ENCODE results near the gene TMEM134. TPM values are rescaled to one million over a fixed set of nuclear protein-coding genes. Genes with fewer than 3 reads are reported as not detected.

TMEM134 gene
- total and polyA plus RNA-seq, 2 donors (not counting 3 experiments of a cell fraction or from before 2014, with no cell fraction given), result 33.4 to 207 TPM

GRCh38 chr11:67502328-67502979, 33.4 kb upstream of the TMEM134 start:
- intact Hi-C loops (cut with micrococcal nuclease), result loop anchor here (10.0 kb wide), 1 partner anchor 238 kb away; the partner anchor contains the start of gene GRK2
- POLR2A ChIA-PET, result no interaction called here

More at GRCh38 chr11:67502328-67502979, 33.4 kb upstream of the TMEM134 start:
- H3K36me3 ChIP-seq (ENCODE audit: control insufficient read depth in 2 of 2, extremely low read depth in 1 of 2, insufficient read depth in 2 of 2, low read length in 2 of 2), result peaks cover 0 to 4% of the 10 kb centered on the region in 2 experiments
- TF ChIP-seq POLR2A (IDR thresholded peaks at IDR 0.05; ENCODE audit: low read depth, low read length) (no peak), MYC (IDR thresholded peaks at IDR 0.05; ENCODE audit: low read depth, low read length) (no peak), FOS (IDR thresholded peaks at IDR 0.05; ENCODE audit: borderline replicate concordance, insufficient read depth, low read length) (no peak), CTCF (IDR thresholded peaks at IDR 0.05; ENCODE audit: extremely low read depth in 1 of 2, insufficient read depth in 1 of 2, low read depth in 1 of 2, low read length in 2 of 2) (no peak), JUN (IDR thresholded peaks at IDR 0.05; ENCODE audit: borderline replicate concordance, insufficient read depth, insufficient read length, low read depth) (no peak), GATA2 (IDR thresholded peaks at IDR 0.05; ENCODE audit: insufficient read depth, insufficient read length, low read depth, low read length) (no peak), POLR2AphosphoS5 (IDR thresholded peaks at IDR 0.05; ENCODE audit: insufficient read depth, low read depth, low read length) (no peak), EZH2 (IDR thresholded peaks at IDR 0.05; ENCODE audit: borderline replicate concordance, low read depth, low read length, severe bottlenecking) (no peak)
- TF ChIP-seq, protein P1, sequence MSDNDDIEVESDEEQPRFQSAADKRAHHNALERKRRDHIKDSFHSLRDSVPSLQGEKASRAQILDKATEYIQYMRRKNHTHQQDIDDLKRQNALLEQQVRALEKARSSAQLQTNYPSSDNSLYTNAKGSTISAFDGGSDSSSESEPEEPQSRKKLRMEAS (IDR thresholded peaks at IDR 0.05; ENCODE audit: insufficient read depth, insufficient read length), result no peak
- dilution Hi-C loops (cut with MboI; ENCODE audit: extremely low pct_ligation_motif_present, low sequenced_read_pairs), result no loop called here
- DNase-seq (ENCODE audit: low read depth, low spot score) (no peak), FAIRE-seq (no peak)
- H3K27me3 ChIP-seq (ENCODE audit: control insufficient read depth in 2 of 2, insufficient read depth in 2 of 2, low read length in 2 of 2), result no peaks in the 10 kb centered on the region
- H3K9me1 ChIP-seq (replicated peaks; ENCODE audit: control insufficient read depth, extremely low read depth, insufficient read depth, low read length), result no peaks in the 10 kb centered on the region
- no peaks in the 10 kb centered on the region for H3K9me3 ChIP-seq (replicated peaks; ENCODE audit: control insufficient read depth, insufficient read depth, low read length)
- CTCF ChIA-PET, result interaction anchor here (0.7 kb wide), 1 partner anchor 151 kb away, joined by 3 read pairs; no protein-coding TSS in a partner anchor
- H4K20me1 ChIP-seq (replicated peaks; ENCODE audit: control insufficient read depth, extremely low read depth, insufficient read depth, low read length), result no peaks in the 10 kb centered on the region
- no peak overlapping the region for H2AFZ ChIP-seq (ENCODE audit: low read depth, low read length)
- H3K79me2 ChIP-seq (ENCODE audit: control insufficient read depth, insufficient read depth, low read length), result peaks cover 11% of the 10 kb centered on the region
- BruUV-seq (replicated peaks), result no TSS peak
- no peak overlapping the region for H3K4me2 ChIP-seq (ENCODE audit: insufficient read depth, low read length)
- peaks cover 29% of the 10 kb centered on the region for H3K4me1 ChIP-seq (ENCODE audit: control insufficient read depth, extremely low read depth, insufficient read depth, low read length)
- H3K9ac ChIP-seq (replicated peaks; ENCODE audit: extremely low read depth, insufficient read depth, low read length), result no peak overlapping the region
- no peak overlapping the region for H3K4me3 ChIP-seq (replicated peaks in 1 of 3; ENCODE audit: insufficient read depth in 1 of 3, low read depth in 1 of 3, low read length in 3 of 3)
- H3K27ac ChIP-seq (ENCODE audit: insufficient read depth, low read depth, low read length), result no peak overlapping the region
